ENCODE data around the gene ZNF562.
"Not testable (repeated sequence)": the region's sequence is repeated elsewhere in the genome, so short reads cannot be mapped to it uniquely, and the experiment has no call there.

GRCh38 chr19:9651464-9651863 lies 23.4 kb downstream of the ZNF562 start:
- TF ChIP-seq E2F5 (CRISPR knock-in tag; IDR thresholded peaks at IDR 0.05); SP1 (CRISPR knock-in tag; conservative IDR thresholded peaks at IDR 0.05); JUN (CRISPR knock-in tag; IDR thresholded peaks at IDR 0.05); CTCF (IDR thresholded peaks at IDR 0.05); IRF2 (CRISPR knock-in tag; IDR thresholded peaks at IDR 0.05; ENCODE audit: borderline replicate concordance, low read depth); ZBTB21 (CRISPR knock-in tag; IDR thresholded peaks at IDR 0.05; ENCODE audit: borderline replicate concordance); ZNF138 (CRISPR knock-in tag; conservative IDR thresholded peaks at IDR 0.05); TEAD4 (CRISPR knock-in tag; IDR thresholded peaks at IDR 0.05); ATF6 (CRISPR knock-in tag; IDR thresholded peaks at IDR 0.05): not testable (repeated sequence)
